Lower lobe of right lung (tissue), 2 donors: ENCODE measurements around the gene GFOD2. TPM values are rescaled to one million over a fixed set of nuclear protein-coding genes. Genes with fewer than 3 reads are reported as not detected.

ENCODE experiments used
- ATAC-seq, 2 donors: fragments of 200-7000 bp; cut with Tn5 transposase; one replicate each; pipeline ENCODE4 v1.9.1; 2020 to 2022; ENCODE audit warnings: mild to moderate bottlenecking in 2 of 2, moderate library complexity in 2 of 2
- DNase-seq: peaks from one replicate; pipeline ENCODE4 v3.0.0-alpha.2; 2020
- H3K27ac ChIP-seq: fragments of 200-600 bp; one replicate; pipeline ENCODE4 v1.8.0; 2022
- H3K27me3 ChIP-seq: fragments of 200-600 bp; one replicate; pipeline ENCODE4 v1.8.0; 2022; ENCODE audit warnings: low read depth
- H3K36me3 ChIP-seq: fragments of 200-600 bp; one replicate; pipeline ENCODE4 v1.8.0; 2022; ENCODE audit warnings: mild to moderate bottlenecking
- H3K4me1 ChIP-seq: fragments of 200-600 bp; one replicate; pipeline ENCODE4 v1.8.0; 2022
- H3K4me3 ChIP-seq: fragments of 200-600 bp; one replicate; pipeline ENCODE4 v1.8.0; 2022; ENCODE audit warnings: mild to moderate bottlenecking
- H3K9me3 ChIP-seq: fragments of 200-600 bp; one replicate; pipeline ENCODE4 v1.8.0; 2022
- intact Hi-C: fragments of 100-400 bp; cut with DNase I; formaldehyde crosslinking; loops from one replicate; pipeline ENCODE4 v1.11.0; 2022
- total RNA-seq: library from RNA; stranded (reverse); fragmentation: NEBNext Ultra II Directional; extraction: Animal tissue kit (Norgen Biotek cat#: 25700); gene quantifications from one replicate; pipeline ENCODE4 v1.2.1, GENCODE V29; 2021
- TF ChIP-seq, protein P1 (sequence below): fragments of 200-600 bp; IDR thresholded peaks from one replicate; pipeline ENCODE4 v1.8.0; 2022; ENCODE audit warnings: antibody characterized with exemption, mild to moderate bottlenecking
- donor health status: DM: no; HTN: yes; CAD: no; lungs with severe emphysema.

Gene GFOD2
- total RNA-seq, 1 donor from 2014 or later: 18.9 TPM

DNA sequence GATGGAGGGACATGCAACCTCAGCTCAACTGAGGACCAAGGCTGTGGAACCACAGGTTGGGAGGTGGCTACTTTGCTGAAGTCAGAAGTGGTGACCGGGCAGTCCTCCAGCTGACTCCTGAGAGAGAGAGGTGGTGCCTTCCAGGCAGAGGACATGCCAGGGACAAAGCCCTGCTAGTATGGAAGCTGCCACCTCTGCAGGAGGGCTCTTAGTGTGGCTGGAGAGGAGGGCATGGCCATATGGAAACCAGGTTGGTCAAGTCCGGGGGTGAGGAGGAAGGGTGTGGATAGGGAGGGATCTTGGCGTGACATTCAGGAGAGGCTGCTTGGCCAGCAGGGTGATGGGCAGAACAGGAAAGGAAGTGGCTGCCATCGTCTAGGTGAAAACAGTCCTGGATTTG, 46.8 kb downstream of the GFOD2 start:
- Histone ChIP-seq H3K4me1 (peaks cover 59% of the 10 kb centered on the region), H3K27ac (peak overlapping the region; percentile 73), H3K9me3 (no peaks in the 10 kb centered on the region), H3K4me3 (no peak overlapping the region), H3K27me3 (no peaks in the 10 kb centered on the region), H3K36me3 (no peaks in the 10 kb centered on the region)
- TF ChIP-seq, protein P1, sequence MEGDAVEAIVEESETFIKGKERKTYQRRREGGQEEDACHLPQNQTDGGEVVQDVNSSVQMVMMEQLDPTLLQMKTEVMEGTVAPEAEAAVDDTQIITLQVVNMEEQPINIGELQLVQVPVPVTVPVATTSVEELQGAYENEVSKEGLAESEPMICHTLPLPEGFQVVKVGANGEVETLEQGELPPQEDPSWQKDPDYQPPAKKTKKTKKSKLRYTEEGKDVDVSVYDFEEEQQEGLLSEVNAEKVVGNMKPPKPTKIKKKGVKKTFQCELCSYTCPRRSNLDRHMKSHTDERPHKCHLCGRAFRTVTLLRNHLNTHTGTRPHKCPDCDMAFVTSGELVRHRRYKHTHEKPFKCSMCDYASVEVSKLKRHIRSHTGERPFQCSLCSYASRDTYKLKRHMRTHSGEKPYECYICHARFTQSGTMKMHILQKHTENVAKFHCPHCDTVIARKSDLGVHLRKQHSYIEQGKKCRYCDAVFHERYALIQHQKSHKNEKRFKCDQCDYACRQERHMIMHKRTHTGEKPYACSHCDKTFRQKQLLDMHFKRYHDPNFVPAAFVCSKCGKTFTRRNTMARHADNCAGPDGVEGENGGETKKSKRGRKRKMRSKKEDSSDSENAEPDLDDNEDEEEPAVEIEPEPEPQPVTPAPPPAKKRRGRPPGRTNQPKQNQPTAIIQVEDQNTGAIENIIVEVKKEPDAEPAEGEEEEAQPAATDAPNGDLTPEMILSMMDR: no peak
- ATAC-seq: peak; percentile 27 to 31
- intact Hi-C loops: no loop called here
- DNase-seq: peak; percentile 79

GRCh38 chr16:67669499-67670101, 49.5 kb downstream of the GFOD2 start:
- H3K4me1 ChIP-seq: peaks cover 60% of the 10 kb centered on the region
- intact Hi-C loops: no loop called here

GRCh38 chr16:67668495-67669157, 50.5 kb downstream of the GFOD2 start:
- no peaks in the 10 kb centered on the region for H3K27me3 ChIP-seq
- H3K4me1 ChIP-seq: peaks cover 50% of the 10 kb centered on the region
- no peaks in the 10 kb centered on the region for H3K9me3 ChIP-seq
- ATAC-seq: no peak
- TF ChIP-seq, protein P1: no peak
- H3K27ac ChIP-seq: peak overlapping the region; percentile 92
- intact Hi-C loops: no loop called here
- H3K4me3 ChIP-seq: no peak overlapping the region
- peak; percentile 49 for DNase-seq
- H3K36me3 ChIP-seq: peaks cover 3% of the 10 kb centered on the region

More at GRCh38 chr16:67669499-67670101, 49.5 kb downstream of the GFOD2 start:
- DNase-seq: peak; percentile 30
- Histone ChIP-seq H3K27ac (no peak overlapping the region), H3K36me3 (no peaks in the 10 kb centered on the region), H3K9me3 (no peaks in the 10 kb centered on the region), H3K4me3 (no peak overlapping the region), H3K27me3 (no peaks in the 10 kb centered on the region)
- TF ChIP-seq, protein P1: no peak
- no peak for ATAC-seq

GRCh38 chr16:67667817-67668494, 51.2 kb downstream of the GFOD2 start:
- peak; percentile 86 for DNase-seq
- intact Hi-C loops: no loop called here
- H3K27ac ChIP-seq: peak overlapping the region; percentile 92

GRCh38 chr16:67667453-67667816, 51.7 kb downstream of the GFOD2 start:
- Histone ChIP-seq H3K4me1 (peaks cover 38% of the 10 kb centered on the region), H3K4me3 (peak overlapping the region; percentile 85), H3K36me3 (peaks cover 15% of the 10 kb centered on the region), H3K27ac (peak overlapping the region; percentile 92), H3K27me3 (no peaks in the 10 kb centered on the region), H3K9me3 (no peaks in the 10 kb centered on the region)
- intact Hi-C loops: no loop called here
- ATAC-seq (peak in 1 of 2 donors; percentile 0), DNase-seq (no peak)
- TF ChIP-seq, protein P1: no peak

More at GRCh38 chr16:67667817-67668494, 51.2 kb downstream of the GFOD2 start:
- Histone ChIP-seq H3K9me3 (no peaks in the 10 kb centered on the region), H3K4me1 (peaks cover 43% of the 10 kb centered on the region), H3K36me3 (peaks cover 10% of the 10 kb centered on the region), H3K27me3 (no peaks in the 10 kb centered on the region), H3K4me3 (peak overlapping the region; percentile 85)
- TF ChIP-seq, protein P1: peak; percentile 80
- peak; percentile 78 to 84 for ATAC-seq
